ENCODE data around the gene JAK2.
"Not testable (repeated sequence)": the region's sequence is repeated elsewhere in the genome, so short reads cannot be mapped to it uniquely, and the experiment has no call there.

Gene JAK2

DNA sequence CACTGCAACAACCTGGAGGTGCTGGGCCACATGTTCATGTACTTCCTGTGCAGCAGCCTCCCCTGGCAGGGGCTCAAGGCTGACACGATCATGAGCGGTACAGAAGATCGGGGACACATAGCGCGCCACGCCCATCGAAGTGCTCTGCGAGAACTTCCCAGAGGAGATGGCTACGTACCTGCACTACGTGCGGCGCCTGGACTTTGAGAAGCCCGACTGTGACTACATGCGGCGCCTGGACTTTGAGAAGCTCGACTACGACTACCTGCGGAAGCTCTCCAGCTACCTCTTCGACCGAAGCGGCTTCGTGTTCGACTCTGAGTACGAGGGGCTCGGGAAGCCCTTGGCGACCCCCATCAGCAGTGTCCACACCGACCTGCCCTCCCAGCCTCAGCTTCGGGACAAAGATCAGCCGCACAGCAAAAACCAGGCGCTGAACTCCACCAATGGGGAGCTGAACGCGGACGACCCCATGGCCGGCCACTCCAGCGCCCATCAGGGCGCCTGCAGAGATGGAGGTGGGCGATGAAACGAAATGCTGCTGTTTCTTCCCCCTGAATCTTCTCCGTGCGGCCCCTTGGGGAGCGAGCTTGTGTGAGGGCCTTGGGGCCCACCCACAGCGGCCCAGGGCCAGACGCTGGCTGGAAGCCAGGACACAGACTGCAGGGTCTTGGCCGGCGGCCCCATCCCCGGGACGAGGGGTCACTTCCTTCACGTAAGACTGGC lies 56.5 kb downstream of the JAK2 start:
- no peak for DNase-seq (ENCODE audit: low read depth)

DNA sequence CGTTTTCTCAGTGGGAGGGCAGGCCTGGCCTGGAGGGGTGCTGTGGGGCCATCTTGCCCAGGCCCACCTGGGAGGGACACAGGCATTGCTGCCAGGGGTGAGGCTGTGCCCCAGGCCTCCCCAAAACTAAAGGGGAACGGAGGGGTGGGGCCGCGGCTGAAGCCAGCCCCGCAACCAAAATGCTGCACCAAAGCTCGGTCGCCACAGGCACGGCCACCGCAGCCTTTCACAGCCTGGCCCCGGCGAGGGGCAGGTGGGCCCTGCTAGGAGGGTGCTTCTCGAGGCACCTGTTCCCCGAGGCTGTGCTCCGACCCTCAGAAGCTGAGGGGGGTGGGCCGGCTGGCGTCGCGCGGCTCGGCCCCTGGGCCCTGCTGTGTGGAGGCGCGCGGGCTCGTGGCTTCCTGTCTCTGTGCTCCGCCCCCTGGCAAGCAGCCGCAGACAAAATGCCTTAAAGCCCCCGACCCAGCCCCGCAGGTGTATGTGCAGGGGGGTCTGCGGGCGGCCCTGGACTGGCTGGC lies 57.6 kb downstream of the JAK2 start:
- no peak for DNase-seq (ENCODE audit: low read depth)

DNA sequence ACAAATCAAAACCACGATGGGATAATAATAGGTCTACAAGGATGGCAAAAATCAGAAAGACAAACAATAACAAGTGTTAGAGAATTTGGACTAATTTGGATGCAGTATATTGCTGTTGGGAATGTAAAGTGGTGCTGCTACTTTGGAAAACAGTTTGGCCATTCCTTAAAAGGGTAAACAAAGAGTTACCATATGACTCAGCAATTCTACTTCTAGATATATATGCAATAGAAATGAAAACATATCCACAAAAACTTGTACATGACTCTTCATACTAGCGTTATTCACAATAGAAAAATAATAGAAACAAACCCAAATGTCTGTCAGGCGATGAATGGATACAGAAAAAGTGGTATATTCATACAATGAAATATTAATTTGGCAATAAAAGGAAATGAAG lies 58.3 kb downstream of the JAK2 start:
- no peak for DNase-seq (ENCODE audit: low read depth)

- DNase-seq (ENCODE audit: low read depth), result no peak
Measured at GRCh38 chr9:5044160-5044559, 59.1 kb downstream of the JAK2 start.

DNA sequence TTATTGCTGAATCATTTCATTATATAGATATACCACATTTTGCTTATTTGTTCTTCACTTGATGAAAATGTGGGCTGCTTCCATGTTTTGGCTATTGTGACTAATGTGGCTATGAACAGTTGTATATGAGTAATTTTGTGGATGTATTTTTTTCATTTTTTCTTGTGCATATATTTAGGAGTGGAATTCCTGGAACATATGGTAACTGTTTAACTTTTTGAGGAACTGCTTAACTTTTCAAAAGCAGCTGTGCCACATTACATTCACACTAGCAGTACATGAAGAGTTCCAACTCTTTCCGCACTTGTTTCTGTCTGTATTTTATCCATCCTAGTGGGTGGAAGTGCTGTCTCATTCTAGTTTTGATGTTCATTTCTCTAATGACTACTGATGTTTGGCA lies 67.8 kb downstream of the JAK2 start:
- no peak for DNase-seq (ENCODE audit: low read depth)

DNA sequence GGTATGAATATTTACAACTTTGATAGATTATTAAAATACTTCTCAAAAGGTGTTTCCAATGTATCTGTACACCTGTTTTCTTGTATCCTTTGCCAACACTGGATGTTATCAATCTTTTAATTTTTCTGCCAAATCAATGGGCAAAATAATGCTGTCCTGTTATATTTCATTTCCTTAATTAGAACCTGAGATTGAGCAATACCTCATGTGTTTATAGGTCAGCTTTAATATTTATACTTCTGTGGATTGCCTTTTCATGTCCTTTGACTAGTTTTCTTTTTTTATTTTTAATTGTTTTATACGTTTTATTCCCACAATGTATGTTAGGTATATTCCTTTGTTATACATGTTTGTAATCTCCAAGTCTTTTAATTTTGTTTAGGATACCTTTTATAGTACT lies 77.6 kb downstream of the JAK2 start:
- DNase-seq (ENCODE audit: low read depth), result no peak

GRCh38 chr9:5072871-5073270 lies 87.8 kb downstream of the JAK2 start:
- DNase-seq (ENCODE audit: low read depth), result no peak

GRCh38 chr9:5073701-5074100 lies 88.6 kb downstream of the JAK2 start:
- DNase-seq (ENCODE audit: low read depth), result no peak

- DNase-seq (ENCODE audit: low read depth), result no peak
Measured at GRCh38 chr9:5085993-5086392, 100.9 kb downstream of the JAK2 start.

- DNase-seq (ENCODE audit: low read depth), result no peak
Measured at GRCh38 chr9:5089737-5090136, 104.7 kb downstream of the JAK2 start.

DNA sequence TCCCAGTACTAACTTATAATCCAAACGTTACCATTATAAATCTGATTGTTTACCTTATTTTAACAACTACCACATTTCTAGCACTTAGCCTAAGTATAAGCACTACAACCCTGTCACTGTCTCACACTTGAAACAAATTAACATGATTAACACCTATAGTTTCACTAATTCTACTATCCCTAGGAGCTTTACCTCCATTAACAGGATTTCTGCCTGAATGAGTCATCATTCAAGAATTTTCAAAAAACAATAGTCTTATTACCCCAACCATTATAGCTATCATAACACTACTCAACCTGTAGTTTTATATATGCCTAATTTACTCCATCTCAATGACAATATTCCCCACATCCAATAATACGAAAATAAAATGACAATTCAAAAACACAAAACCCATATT lies 110.7 kb downstream of the JAK2 start:
- DNase-seq (ENCODE audit: low read depth), result no peak

- DNase-seq (ENCODE audit: low read depth), result no peak
Measured at GRCh38 chr9:5099466-5099865, 114.4 kb downstream of the JAK2 start.

GRCh38 chr9:5101127-5101526 lies 116.1 kb downstream of the JAK2 start:
- DNase-seq (ENCODE audit: low read depth), result not testable (repeated sequence)

DNA sequence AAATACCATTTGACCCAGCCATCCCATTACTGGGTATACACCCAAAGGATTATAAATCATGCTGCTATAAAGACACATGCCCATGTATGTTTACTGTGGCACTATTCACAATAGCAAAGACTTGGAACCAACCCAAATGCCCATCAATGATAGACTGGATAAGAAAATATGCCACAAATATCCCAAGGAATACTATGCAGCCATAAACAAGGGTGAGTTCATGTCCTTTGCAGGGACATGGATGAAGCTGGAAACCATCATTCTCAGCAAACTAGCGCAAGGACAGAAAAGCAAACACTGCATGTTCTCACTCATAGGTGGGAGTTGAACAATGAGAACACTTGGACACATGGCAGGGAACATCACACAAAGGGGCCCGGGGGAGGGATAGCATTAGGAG lies 121.4 kb downstream of the JAK2 start:
- DNase-seq (ENCODE audit: low read depth), result not testable (repeated sequence)

DNA sequence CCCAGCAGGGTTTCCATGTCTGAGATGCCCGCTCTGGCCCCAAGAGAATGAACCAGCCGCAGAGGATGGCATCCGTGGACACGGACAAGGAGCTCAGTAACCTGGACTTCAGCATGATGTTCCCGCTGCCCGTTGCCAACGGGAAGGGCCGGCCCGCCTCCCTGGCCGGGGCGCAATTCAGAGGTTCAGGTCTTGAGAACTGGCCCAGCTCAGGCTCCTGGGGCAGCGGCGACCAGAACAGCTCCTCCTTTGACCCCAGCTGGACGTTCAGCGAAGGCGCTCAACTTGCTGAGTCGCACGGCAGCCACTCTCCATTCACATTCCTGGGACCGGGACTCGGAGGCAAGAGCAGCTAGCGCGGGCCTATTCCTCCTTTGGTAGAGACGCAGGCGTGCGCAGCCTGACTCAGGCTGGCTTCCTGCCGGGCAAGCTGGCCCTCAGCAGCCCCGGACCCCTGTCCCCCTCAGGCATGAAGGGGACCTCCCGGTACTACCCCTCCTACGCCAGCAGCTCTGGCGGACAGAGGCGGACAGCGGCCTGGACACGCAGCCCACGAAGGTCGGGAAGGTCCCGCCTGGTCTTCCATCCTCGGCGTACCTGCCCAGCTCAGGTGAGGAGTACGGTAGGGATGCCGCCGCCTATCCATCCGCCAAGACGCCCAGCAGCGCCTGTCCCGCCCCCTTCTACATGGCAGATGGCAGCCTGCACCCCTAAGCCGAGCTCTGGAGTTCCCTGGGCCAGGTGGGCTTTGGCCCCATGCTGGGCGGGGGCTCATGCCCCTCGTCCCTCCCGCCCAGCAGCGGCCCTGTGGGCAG lies 126.0 kb downstream of the JAK2 start:
- no peak for DNase-seq (ENCODE audit: low read depth)

DNA sequence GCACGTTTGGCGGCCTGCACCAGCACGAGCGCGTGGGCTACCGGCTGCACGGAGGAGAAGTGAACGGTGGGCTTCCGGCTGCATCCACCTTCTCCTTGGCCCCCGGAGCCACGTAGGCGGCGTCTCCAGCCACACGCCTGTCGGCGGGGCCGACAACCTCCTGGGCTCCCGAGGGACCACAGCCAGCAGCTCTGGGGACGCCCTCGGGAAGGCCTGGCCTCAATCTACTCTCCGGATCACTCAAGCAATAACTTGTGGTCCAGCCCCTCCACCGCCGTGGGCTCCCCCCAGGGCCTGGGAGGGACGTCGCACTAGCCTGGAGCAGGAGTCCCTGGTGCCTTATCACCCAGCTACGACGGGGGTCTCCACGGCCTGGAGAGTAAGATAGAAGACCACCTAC lies 126.6 kb downstream of the JAK2 start:
- DNase-seq (ENCODE audit: low read depth), result no peak

DNA sequence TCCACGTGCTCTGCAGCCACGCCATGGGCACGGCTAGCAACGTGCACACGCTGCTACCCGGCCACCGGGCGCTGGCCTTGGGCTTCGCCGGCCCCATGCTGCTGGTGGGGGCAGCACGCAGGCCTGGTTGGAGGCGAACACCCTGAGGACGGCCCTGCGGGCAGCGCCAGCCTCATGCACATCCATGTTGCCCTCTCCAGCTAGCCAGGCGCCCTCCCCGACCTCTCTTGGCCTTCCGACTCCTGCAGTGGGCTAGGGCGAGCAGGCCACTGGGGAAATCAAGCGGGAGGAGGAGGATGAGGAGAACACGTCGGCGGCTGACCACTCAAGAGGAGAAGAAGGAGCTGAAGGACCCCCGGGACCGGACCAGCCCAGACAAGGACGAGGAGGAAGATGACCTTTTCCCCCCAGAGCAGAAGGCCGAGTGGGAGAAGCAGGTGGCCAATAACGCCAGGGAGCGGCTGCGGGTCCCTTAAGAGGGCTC lies 127.1 kb downstream of the JAK2 start:
- no peak for DNase-seq (ENCODE audit: low read depth)

- DNase-seq (ENCODE audit: low read depth), result no peak
Measured at GRCh38 chr9:5112646-5113045, 127.6 kb downstream of the JAK2 start.

GRCh38 chr9:5113523-5113922 lies 128.5 kb downstream of the JAK2 start:
- no peak for DNase-seq (ENCODE audit: low read depth)

DNA sequence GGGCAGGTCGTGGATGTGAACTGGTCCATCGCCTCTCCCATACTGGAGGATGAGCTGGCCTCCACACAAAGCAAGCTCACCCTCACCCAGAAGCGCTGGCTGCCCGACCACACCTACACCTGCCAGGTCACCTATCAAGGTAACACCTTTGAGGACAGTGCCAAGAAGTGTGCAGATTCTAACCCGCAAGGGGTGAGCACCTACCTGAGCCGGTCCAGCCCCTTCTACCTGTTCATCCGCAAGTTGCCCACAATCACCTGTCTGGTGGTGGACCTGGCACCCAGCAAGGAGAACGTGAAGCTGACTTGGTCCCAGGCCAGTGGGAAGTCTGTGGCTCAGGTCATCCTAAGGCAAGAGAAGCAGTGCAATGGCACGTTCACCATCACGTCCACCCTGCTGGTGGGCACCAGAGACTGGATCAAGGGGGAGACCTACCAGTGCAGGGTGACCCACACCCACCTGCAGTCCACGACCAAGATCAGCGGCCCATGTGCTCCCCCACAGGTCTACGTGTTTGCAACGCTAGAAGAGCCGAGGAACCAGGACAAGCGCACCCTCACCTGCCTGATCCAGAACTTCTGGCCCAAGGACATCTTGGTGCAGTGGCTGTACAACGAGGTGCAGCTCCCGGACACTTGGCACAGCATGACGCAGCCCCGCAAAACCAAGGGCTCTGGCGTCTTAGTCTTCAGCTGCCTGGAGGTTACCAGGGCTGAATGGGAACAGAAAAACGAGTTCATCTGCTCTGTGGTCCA lies 129.1 kb downstream of the JAK2 start:
- no peak for DNase-seq (ENCODE audit: low read depth)

DNA sequence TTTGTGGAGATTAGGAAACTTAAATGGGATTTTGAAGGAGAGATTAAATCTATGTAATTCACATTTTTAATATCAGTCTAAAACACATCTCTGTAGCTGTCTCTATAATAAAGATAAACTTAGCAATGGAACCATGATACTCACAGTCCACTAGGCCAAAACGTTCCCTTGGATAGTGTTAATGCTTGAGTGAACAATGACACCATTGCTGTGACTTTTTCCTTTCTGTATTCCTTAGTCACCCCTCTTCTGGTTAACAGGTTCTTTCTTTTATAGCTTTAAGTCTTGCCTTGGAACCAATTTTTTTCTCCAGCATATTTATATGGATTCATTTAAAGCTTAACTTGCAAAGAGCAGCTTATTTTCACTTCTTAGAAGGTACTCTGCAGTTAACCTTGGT lies 137.0 kb downstream of the JAK2 start:
- no peak for DNase-seq (ENCODE audit: low read depth)

DNA sequence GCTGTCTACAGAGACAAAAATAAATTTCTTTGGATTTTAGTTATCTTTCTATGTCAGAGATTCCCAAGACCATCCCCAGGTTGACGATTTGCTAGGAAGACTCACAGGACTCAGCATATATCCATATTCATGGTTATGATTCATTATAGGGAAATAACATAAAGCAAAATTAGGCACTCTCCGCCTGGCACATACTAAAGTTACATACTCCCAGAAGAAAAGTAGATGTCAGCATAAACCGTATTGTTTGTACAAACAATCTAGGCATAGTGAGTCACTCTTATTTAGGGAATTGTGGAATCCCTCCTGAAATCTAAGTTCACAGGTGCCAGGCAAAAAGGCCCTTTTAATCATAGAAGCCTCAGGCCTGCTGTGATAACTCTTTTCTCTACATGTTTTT lies 137.4 kb downstream of the JAK2 start:
- DNase-seq (ENCODE audit: low read depth), result no peak

DNA sequence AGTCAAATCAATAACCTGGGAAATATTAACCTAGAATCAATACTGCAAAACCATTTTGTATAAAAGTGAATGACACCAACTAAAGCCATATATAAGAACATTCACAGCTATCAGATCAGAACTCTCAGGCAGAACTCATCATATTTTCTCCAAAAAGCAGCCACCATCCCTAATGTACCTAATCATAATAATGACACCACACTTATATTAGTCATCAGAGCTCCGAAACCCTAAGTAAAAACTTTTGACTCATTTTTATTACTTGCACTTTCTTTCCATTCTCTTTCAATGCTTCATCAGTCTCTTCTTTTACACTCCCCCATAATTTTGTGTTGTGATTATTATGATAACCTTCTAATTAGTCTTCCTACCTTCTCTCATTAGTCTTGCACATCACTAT lies 155.1 kb downstream of the JAK2 start:
- DNase-seq (ENCODE audit: low read depth), result no peak

Data from HS-27A (cell line).